ENCODE results near the gene PRPSAP2.

Gene PRPSAP2

DNA sequence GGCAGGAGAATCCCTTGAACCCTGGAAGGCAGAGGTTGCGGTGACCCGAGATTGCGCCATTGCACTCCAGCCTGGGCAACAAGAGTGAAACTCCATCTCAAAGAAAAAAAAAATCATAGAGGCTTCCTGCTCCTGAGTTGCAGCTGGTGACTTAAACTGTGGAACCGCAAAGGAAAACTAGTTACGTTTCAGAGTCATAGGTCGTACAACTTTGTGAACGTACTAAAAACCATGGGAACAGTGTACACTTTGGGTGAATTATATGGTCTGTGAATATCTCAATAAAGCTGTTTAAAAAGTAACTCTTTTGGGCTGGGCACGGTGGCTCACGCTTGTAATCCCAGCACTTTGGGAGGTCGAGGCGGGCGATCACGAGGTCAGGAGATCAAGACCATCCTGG, 117.7 kb downstream of the PRPSAP2 start:
- TF ChIP-seq, protein P1, sequence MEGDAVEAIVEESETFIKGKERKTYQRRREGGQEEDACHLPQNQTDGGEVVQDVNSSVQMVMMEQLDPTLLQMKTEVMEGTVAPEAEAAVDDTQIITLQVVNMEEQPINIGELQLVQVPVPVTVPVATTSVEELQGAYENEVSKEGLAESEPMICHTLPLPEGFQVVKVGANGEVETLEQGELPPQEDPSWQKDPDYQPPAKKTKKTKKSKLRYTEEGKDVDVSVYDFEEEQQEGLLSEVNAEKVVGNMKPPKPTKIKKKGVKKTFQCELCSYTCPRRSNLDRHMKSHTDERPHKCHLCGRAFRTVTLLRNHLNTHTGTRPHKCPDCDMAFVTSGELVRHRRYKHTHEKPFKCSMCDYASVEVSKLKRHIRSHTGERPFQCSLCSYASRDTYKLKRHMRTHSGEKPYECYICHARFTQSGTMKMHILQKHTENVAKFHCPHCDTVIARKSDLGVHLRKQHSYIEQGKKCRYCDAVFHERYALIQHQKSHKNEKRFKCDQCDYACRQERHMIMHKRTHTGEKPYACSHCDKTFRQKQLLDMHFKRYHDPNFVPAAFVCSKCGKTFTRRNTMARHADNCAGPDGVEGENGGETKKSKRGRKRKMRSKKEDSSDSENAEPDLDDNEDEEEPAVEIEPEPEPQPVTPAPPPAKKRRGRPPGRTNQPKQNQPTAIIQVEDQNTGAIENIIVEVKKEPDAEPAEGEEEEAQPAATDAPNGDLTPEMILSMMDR (conservative IDR thresholded peaks at IDR 0.05; ENCODE audit: control insufficient read depth, insufficient read depth, low read depth, low read length), result no peak
- DNase-seq (ENCODE audit: low read depth), result no peak
- H3K4me3 ChIP-seq (ENCODE audit: control insufficient read depth, low read depth, low read length), result no peak overlapping the region

DNA sequence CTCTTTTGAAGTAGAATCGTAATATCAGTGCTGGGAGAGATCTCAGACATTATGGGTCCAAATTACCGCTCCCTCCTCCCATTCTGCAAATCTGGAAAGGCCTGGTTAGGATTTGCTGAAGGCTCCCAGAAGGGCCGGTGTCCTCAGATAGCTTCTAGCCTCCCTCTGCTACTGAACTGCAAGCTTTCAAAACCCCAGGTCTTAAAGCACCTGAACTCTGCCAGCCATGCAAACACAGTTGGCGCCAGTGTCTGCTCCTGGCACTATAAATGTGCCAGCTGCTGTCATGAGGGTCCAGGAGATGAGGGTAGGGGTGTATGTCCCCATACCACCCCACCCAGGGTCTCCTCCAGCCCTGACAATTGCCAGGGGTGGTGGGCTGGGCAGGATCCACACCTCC, 118.3 kb downstream of the PRPSAP2 start:
- DNase-seq (ENCODE audit: low read depth), result no peak
- no peak overlapping the region for H3K4me3 ChIP-seq (ENCODE audit: control insufficient read depth, low read depth, low read length)
- TF ChIP-seq, protein P1 (conservative IDR thresholded peaks at IDR 0.05; ENCODE audit: control insufficient read depth, insufficient read depth, low read depth, low read length), result no peak

DNA sequence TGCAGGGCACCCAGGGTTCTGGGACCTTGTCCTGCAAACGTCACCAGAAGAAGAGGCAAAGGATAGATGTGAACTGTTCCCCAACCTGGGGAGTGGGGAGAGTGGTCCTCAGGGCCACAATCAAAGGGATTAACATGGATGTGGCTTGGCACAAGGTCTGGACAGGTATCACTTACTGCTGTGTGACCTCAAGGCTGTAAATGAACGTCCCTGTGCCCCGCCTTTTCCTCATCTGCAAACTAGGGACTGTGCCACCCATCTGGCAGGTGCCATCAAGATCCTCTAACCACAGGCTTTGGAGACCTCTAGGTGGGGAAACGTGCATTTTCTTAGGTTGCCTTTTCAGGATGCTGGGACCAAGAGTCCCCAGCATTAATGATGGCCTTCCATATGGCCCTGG, 119.1 kb downstream of the PRPSAP2 start:
- DNase-seq (ENCODE audit: low read depth), result no peak
- H3K4me3 ChIP-seq (ENCODE audit: control insufficient read depth, low read depth, low read length), result no peak overlapping the region
- TF ChIP-seq, protein P1 (conservative IDR thresholded peaks at IDR 0.05; ENCODE audit: control insufficient read depth, insufficient read depth, low read depth, low read length), result no peak

DNA sequence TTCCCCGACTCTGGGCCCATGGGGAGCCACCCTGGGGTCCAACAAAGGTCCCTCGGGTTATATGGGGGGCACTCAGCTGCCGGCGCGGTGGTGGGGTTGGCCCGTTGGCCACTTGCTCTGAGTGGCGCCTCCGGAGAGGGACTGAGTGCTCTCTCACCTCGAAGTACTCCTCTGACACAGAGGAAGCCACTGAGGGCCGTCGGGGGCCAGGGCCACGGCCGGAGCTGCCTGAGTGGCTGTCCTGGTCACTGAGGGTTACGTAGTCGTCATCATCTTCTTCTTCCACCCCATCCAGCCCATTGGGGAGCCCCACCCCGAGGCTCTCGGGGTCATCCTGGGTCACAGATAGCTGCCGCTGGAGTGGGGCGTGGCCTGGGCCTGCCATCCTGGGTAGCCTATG, 119.7 kb downstream of the PRPSAP2 start:
- no peak for DNase-seq (ENCODE audit: low read depth)
- TF ChIP-seq, protein P1 (conservative IDR thresholded peaks at IDR 0.05; ENCODE audit: control insufficient read depth, insufficient read depth, low read depth, low read length), result no peak
- H3K4me3 ChIP-seq (ENCODE audit: control insufficient read depth, low read depth, low read length), result no peak overlapping the region

DNA sequence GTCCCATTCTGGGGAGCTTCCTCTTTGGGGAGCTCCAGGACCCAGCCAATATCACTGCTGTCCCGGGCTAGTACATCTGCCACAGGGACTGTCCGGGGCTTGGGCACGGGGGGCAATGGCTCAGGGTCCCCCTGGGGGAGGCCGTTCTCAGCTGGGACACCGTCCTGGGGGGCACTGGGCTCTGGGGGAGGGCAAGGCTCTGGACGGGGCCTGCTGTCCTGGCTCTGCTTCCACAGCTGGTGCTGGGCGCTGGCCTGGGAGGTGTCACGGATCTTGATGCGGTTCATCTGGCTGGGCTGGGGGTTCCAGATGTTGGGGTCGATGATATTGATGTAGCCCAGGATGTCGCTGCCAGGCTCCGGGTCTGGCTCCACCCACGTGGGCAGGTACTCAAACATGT, 120.1 kb downstream of the PRPSAP2 start:
- no peak overlapping the region for H3K4me3 ChIP-seq (ENCODE audit: control insufficient read depth, low read depth, low read length)
- TF ChIP-seq, protein P1 (conservative IDR thresholded peaks at IDR 0.05; ENCODE audit: control insufficient read depth, insufficient read depth, low read depth, low read length), result no peak
- DNase-seq (ENCODE audit: low read depth), result no peak

DNA sequence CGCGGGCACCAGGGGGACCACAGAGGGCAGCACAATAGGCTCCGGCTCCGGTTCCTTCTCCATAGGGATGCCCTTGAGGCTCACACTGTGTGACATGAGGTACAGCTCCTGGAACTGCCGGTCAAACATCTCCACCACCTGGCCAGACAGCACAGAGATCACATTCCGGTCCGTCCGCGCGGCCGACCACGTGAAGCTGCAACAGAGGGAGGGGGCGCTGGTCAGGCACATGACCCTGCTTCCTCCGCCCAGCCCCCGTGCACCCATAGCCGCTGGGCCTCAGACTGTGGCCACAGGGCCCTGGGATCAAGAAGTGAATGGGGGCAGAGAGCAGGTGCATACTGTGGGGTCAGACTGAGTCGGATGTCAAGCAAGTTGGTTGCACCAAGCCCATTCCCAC, 120.7 kb downstream of the PRPSAP2 start:
- no peak for DNase-seq (ENCODE audit: low read depth)
- no peak overlapping the region for H3K4me3 ChIP-seq (ENCODE audit: control insufficient read depth, low read depth, low read length)
- TF ChIP-seq, protein P1 (conservative IDR thresholded peaks at IDR 0.05; ENCODE audit: control insufficient read depth, insufficient read depth, low read depth, low read length), result no peak
